Ovary (tissue), 9 donors: ENCODE measurements around the gene HLA-DRA. TPM values are rescaled to one million over a fixed set of nuclear protein-coding genes. Genes with fewer than 3 reads are reported as not detected.

ENCODE experiments used
- DNase-seq, 5 donors: peaks; one replicate each; pipeline ENCODE4 v3.0.0-alpha.2; 2019 to 2020
- H3K27ac ChIP-seq, 2 donors: fragments of 200-600 bp; one replicate each; pipeline versions ENCODE4 v1.5.1 to v1.8.0; 2019 to 2022
- H3K27me3 ChIP-seq: fragments of 200-600 bp; one replicate; pipeline ENCODE4 v1.8.0; 2022
- H3K36me3 ChIP-seq: fragments of 200-600 bp; sonication (generic); one replicate; pipeline ENCODE4 v1.5.1; 2019
- H3K4me1 ChIP-seq: one replicate; pipeline ENCODE4 v1.8.1; 2013; ENCODE audit warnings: mild to moderate bottlenecking, moderate library complexity; ENCODE audit not compliant: insufficient read depth
- H3K4me3 ChIP-seq: fragments of 200-600 bp; sonication (generic); one replicate; pipeline ENCODE4 v1.5.1; 2017
- H3K9me3 ChIP-seq, 2 donors: fragments of 200-600 bp in 1 of 2; sonication (generic) in 1 of 2; one replicate each; pipeline versions ENCODE4 v1.5.1 to v1.8.1; 2013 to 2019; ENCODE audit warnings: mild to moderate bottlenecking in 1 of 2, moderate library complexity in 1 of 2
- EP300 ChIP-seq: sonication (generic); formaldehyde crosslinking; IDR thresholded peaks from one replicate; pipeline ENCODE4 v1.6.1; 2017; ENCODE audit warnings: antibody characterized with exemption
- POLR2A ChIP-seq: fragments of 450-650 bp; IDR thresholded peaks from one replicate; pipeline ENCODE4 v1.6.1; 2017; ENCODE audit warnings: antibody characterized with exemption, mild to moderate bottlenecking, moderate library complexity
- WGBS, 3 donors: extraction: QIAGEN DNeasy Blood & Tissue Kit in 1 of 3; methylation state at CpG; one replicate each; pipeline versions ENCODE4 v1.1.5 to v1.1.7; 2013 to 2017; 5-methylcytosine and 5-hydroxymethylcytosine counted together
- intact Hi-C, 4 donors: fragments of 100-400 bp; cut with DNase I; formaldehyde crosslinking; loops; one replicate each; pipeline versions ENCODE4 v1.11.0 to v1.15.1; 2022 to 2023
- polyA plus RNA-seq, 2 donors: library from polyadenylated mRNA; stranded (reverse); fragments of 200-250 nt in 1 of 2; fragments of 350-450 nt in 1 of 2; fragmentation: Illumina TruSeq in 1 of 2; extraction: RNeasy Lipid Tissue Mini Kit (QIAGEN cat#74804) in 1 of 2; gene quantifications; one replicate each; pipeline ENCODE4 v1.2.3, GENCODE V29; 2013 to 2014
- total RNA-seq, 7 donors: library from RNA; depleted of rRNA in 2 of 7; stranded (reverse); fragments of >200 nt in 2 of 7; fragmentation: NEBNext Ultra II Directional in 3 of 7; extraction: Animal tissue kit (Norgen Biotek cat#: 25700) in 3 of 7; gene quantifications; one replicate each; pipeline versions ENCODE4 v1.1.0 to v1.2.4, GENCODE V29; 2016 to 2023
- TF ChIP-seq, protein P1 (sequence below), 3 donors: fragments of 450-650 bp in 2 of 3; fragments of 200-600 bp in 1 of 3; IDR thresholded peaks; one replicate each; pipeline versions ENCODE4 v1.5.1 to v1.8.0; 2016 to 2022; ENCODE audit warnings: antibody characterized with exemption in 3 of 3, mild to moderate bottlenecking in 1 of 3
- donor health status: DM: no; HTN: no; CAD: no; lungs with moderate emphysema.
- donor health status: DM: no; HTN: no; CAD: no.
- donor health status: Bipolar disorder and iron deficiency.
- donor health status: DM: yes; HTN: yes; CAD: no.
- donor health status: DM: no; HTN: no; CAD: no.
- donor health status: DM: yes; HTN: yes; CAD: no.

Gene HLA-DRA
- total and polyA plus RNA-seq, 9 donors: 19.5 to 1,131 (median 130) TPM

GRCh38 chr6:32406197-32406596 lies 33.5 kb upstream of the HLA-DRA start:
- intact Hi-C loops: no loop called here
- H3K9me3 ChIP-seq: no peaks in the 10 kb centered on the region
- DNase-seq: no peak
- H3K27me3 ChIP-seq: no peaks in the 10 kb centered on the region
- WGBS, 3 donors: 72 to 83% (median 80%) methylated on average over 9 of the region's 9 CpGs
- H3K4me1 ChIP-seq: no peaks in the 10 kb centered on the region
- H3K27ac ChIP-seq: no peak overlapping the region
- no peak overlapping the region for H3K4me3 ChIP-seq
- no peaks in the 10 kb centered on the region for H3K36me3 ChIP-seq
- TF ChIP-seq POLR2A (no peak), EP300 (no peak)
- TF ChIP-seq, protein P1, sequence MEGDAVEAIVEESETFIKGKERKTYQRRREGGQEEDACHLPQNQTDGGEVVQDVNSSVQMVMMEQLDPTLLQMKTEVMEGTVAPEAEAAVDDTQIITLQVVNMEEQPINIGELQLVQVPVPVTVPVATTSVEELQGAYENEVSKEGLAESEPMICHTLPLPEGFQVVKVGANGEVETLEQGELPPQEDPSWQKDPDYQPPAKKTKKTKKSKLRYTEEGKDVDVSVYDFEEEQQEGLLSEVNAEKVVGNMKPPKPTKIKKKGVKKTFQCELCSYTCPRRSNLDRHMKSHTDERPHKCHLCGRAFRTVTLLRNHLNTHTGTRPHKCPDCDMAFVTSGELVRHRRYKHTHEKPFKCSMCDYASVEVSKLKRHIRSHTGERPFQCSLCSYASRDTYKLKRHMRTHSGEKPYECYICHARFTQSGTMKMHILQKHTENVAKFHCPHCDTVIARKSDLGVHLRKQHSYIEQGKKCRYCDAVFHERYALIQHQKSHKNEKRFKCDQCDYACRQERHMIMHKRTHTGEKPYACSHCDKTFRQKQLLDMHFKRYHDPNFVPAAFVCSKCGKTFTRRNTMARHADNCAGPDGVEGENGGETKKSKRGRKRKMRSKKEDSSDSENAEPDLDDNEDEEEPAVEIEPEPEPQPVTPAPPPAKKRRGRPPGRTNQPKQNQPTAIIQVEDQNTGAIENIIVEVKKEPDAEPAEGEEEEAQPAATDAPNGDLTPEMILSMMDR (IDR thresholded peaks at IDR 0.05): no peak

DNA sequence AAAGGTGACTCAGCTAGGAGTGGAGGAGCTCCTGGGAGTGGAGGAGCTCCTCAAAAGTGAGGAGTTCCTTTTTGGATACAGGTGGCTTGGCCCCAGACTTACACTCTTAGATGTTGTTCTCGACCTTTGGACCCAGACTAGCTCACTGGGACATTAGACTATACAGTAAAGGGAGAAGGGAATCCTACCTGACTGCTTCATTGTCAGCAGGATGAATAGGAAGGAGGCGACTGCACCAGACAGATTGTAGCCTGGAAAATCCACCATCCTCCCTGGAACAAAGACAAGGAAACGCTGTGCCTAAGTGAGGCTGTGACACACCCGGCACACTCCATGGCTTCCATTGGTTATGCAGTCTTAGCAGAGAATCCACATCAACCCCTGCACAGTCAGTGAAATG lies 32.8 kb upstream of the HLA-DRA start, which contains the start of gene BTNL2:
TSS of gene BTNL2 (minus strand) at position 325 of the 400 bp plus-strand sequence. CDS start at position 267, 58 bp downstream.
- Histone ChIP-seq H3K27me3 (no peaks in the 10 kb centered on the region), H3K9me3 (no peaks in the 10 kb centered on the region), H3K36me3 (no peaks in the 10 kb centered on the region), H3K4me1 (no peaks in the 10 kb centered on the region), H3K27ac (no peak within 1 kb of the TSS), H3K4me3 (no peak within 1 kb of the TSS)
- intact Hi-C loops: no loop called here
- 62 to 76% (median 72%) methylated on average over 4 of the region's 4 CpGs for WGBS, 3 donors
- TF ChIP-seq POLR2A (no peak), EP300 (no peak)
- TF ChIP-seq, protein P1 (IDR thresholded peaks at IDR 0.05): no peak
- DNase-seq: no peak

- intact Hi-C loops: loop anchor here (5.0 to 10.0 kb wide), 4 partner anchors 164 to 384 kb away; no protein-coding TSS in a partner anchor
Observed at GRCh38 chr6:32410906-32411305, 28.8 kb upstream of the HLA-DRA start.

GRCh38 chr6:32411566-32412327 lies 27.9 kb upstream of the HLA-DRA start:
- DNase-seq: no peak
- no peaks in the 10 kb centered on the region for H3K9me3 ChIP-seq
- intact Hi-C loops: loop anchor here (2.0 to 10.0 kb wide), 5 partner anchors 37 to 383 kb away; no protein-coding TSS in a partner anchor
- no peaks in the 10 kb centered on the region for H3K36me3 ChIP-seq
- H3K27me3 ChIP-seq: no peaks in the 10 kb centered on the region
- TF ChIP-seq, protein P1 (IDR thresholded peaks at IDR 0.05): no peak
- TF ChIP-seq EP300 (no peak), POLR2A (no peak)
- no peak overlapping the region for H3K4me3 ChIP-seq
- H3K4me1 ChIP-seq: no peaks in the 10 kb centered on the region
- no peak overlapping the region for H3K27ac ChIP-seq
- 67 to 78% (median 69%) methylated on average over 9 of the region's 9 CpGs for whole genome bisulfite sequencing, 3 donors

More at GRCh38 chr6:32410906-32411305, 28.8 kb upstream of the HLA-DRA start:
- no peaks in the 10 kb centered on the region for H3K9me3 ChIP-seq
- no peak overlapping the region for H3K4me3 ChIP-seq
- no peaks in the 10 kb centered on the region for H3K36me3 ChIP-seq
- H3K27me3 ChIP-seq: no peaks in the 10 kb centered on the region
- DNase-seq: no peak
- no peaks in the 10 kb centered on the region for H3K4me1 ChIP-seq
- TF ChIP-seq EP300 (no peak), POLR2A (no peak)
- TF ChIP-seq, protein P1 (IDR thresholded peaks at IDR 0.05): no peak
- no peak overlapping the region for H3K27ac ChIP-seq
- 45 to 68% (median 46%) methylated on average over 5 of the region's 5 CpGs for WGBS, 3 donors
